Measurements from ENCODE around the gene COL9A3.

COL9A3 gene

GRCh38 chr20:62817975-62818591 is 1.2 kb downstream of the COL9A3 start:
- TF ChIP-seq CTCF (IDR thresholded peaks at IDR 0.05; ENCODE audit: low read length, missing control alignments): no peak
- no peak for DNase-seq (ENCODE audit: low read depth)
- no peak overlapping the region for H3K4me3 ChIP-seq (replicated peaks; ENCODE audit: low read depth, low read length)

GRCh38 chr20:62818592-62819493 is 2.0 kb downstream of the COL9A3 start:
- DNase-seq (ENCODE audit: low read depth): peak; percentile 70
- TF ChIP-seq CTCF (IDR thresholded peaks at IDR 0.05; ENCODE audit: low read length, missing control alignments): no peak
- H3K4me3 ChIP-seq (replicated peaks; ENCODE audit: low read depth, low read length): no peak overlapping the region

GRCh38 chr20:62819494-62820174 is 2.8 kb downstream of the COL9A3 start:
- peak; percentile 56 for DNase-seq (ENCODE audit: low read depth)
- TF ChIP-seq CTCF (IDR thresholded peaks at IDR 0.05; ENCODE audit: low read length, missing control alignments): no peak
- no peak overlapping the region for H3K4me3 ChIP-seq (replicated peaks; ENCODE audit: low read depth, low read length)

GRCh38 chr20:62820208-62820961 is 3.5 kb downstream of the COL9A3 start:
- no peak overlapping the region for H3K4me3 ChIP-seq (replicated peaks; ENCODE audit: low read depth, low read length)
- no peak for DNase-seq (ENCODE audit: low read depth)
- TF ChIP-seq CTCF (IDR thresholded peaks at IDR 0.05; ENCODE audit: low read length, missing control alignments): no peak

- no peak overlapping the region for H3K4me3 ChIP-seq (replicated peaks; ENCODE audit: low read depth, low read length)
- DNase-seq (ENCODE audit: low read depth): no peak
- no peak for TF ChIP-seq CTCF (IDR thresholded peaks at IDR 0.05; ENCODE audit: low read length, missing control alignments)
Measured at GRCh38 chr20:62820962-62821725, 4.3 kb downstream of the COL9A3 start.

GRCh38 chr20:62821726-62822210 is 4.9 kb downstream of the COL9A3 start:
- H3K4me3 ChIP-seq (replicated peaks; ENCODE audit: low read depth, low read length): no peak overlapping the region
- no peak for DNase-seq (ENCODE audit: low read depth)
- no peak for TF ChIP-seq CTCF (IDR thresholded peaks at IDR 0.05; ENCODE audit: low read length, missing control alignments)
